Mesenteric fat pad (tissue), 1 donor: Measurements from ENCODE around the gene C6orf52. TPM values are rescaled to one million over a fixed set of nuclear protein-coding genes. Genes with fewer than 3 reads are reported as not detected.
"Not testable (repeated sequence)": the region's sequence is repeated elsewhere in the genome, so short reads cannot be mapped to it uniquely, and the experiment has no call there.

Source experiments
- DNase-seq: peaks from one replicate; pipeline ENCODE4 v3.0.0-alpha.2; 2020; ENCODE audit warnings: low spot score
- long read RNA-seq: library from polyadenylated mRNA; unstranded; transcript quantifications from one replicate; pipeline ENCODE4 v2.0.0, GENCODE V29; 2020
- total RNA-seq: library from RNA; stranded (reverse); fragmentation: NEBNext Ultra II Directional; extraction: Animal tissue kit (Norgen Biotek cat#: 25700); gene quantifications from one replicate; pipeline ENCODE4 v1.2.1, GENCODE V29; 2021
- donor health status: DM: yes; HTN: yes; CAD: no.

Gene C6orf52
- 1.1 TPM for total RNA-seq
- long read RNA-seq, partial matches to known transcripts, result 0 of 1 reads
- long read RNA-seq, other reads (novel, unspliced or antisense), result 1 of 1 reads

DNA sequence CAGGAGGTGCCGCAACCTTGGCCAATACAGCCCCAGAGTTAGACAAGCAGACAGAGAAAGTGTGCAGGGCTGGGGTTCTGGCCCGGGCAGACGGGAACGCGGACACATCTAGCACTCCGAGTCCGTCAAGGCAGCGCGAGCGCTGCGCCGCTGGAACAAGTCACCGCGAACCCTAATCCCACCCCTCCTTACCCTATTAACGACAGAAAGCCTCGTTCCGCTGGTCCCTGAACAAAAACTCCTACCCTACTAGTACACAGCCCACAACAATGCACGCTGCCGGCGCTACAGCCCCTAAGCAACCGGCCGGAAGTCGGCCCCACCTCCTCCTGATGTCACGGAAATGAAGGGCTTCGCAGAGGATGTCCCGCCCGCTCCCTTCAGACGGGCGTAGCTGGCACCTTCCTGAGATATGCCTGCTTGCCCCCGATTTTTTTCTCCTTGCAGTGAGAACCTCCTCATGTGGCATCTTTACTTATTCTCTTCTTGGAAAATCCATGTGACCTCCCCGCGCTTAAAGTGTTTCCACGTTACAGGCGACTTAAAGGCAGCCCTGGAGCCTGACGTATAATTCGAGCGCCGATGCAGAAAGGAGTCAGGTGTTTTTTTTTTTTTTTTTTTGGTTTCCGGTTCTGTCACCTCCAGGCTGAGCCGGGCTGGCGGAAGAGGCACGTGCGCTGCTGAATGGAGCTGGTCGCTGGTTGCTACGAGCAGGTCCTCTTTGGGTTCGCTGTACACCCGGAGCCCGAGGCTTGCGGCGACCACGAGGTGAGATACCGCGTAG is at the start of gene C6orf52, which contains the start of gene PAK1IP1:
TSS of gene C6orf52 (minus strand) at position 315 of the 784 bp plus-strand sequence. CDS start 7,066 bp downstream, outside the sequence.
TSS of gene PAK1IP1 (plus strand) at position 671 of the 784 bp plus-strand sequence. CDS start at position 685, 14 bp downstream.
- DNase-seq, result peak; percentile 95

- no peak for DNase-seq
Measured at GRCh38 chr6:10743515-10743914, 49.1 kb upstream of the C6orf52 start.

GRCh38 chr6:10742251-10742650 is 47.8 kb upstream of the C6orf52 start:
- no peak for DNase-seq

DNA sequence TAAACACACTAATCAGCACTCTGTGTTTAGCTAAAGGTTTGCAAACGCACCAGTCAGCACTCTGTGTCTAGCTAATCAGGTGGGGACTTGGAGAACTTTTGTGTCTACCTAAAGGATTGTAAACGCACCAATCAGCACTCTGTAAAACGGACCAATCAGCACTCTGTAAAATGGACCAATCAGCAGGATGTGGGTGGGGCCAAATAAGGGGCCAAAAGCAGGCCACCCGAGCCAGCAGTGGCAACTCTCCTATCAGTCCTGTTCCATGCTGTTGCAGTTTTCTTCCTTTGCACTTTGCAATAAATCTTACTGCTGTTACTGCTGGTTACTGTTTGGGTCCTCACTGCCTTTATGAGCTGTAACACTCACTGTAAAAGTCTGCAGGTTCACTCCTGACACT is 47.2 kb upstream of the C6orf52 start:
- not testable (repeated sequence) for DNase-seq

DNA sequence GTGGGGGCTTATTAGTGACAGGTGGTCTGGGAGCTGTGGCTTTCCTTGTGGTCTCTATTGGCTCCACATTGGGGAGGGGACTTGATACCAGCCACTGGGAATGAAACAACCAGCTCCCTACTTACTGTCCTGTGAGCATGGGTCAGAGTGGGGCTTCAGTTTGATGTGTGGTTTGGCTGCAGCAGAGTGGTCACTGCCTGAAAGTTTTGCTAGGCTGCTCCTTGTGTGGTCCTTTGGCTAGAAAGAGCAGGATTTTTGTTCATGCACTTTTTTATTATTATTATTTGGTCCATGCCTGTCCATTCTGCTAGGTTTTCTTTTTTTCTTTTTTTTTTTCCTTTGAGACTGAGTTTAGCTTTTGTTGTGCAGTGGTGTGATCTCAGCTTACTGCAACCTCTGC is 45.6 kb upstream of the C6orf52 start:
- no peak for DNase-seq

DNA sequence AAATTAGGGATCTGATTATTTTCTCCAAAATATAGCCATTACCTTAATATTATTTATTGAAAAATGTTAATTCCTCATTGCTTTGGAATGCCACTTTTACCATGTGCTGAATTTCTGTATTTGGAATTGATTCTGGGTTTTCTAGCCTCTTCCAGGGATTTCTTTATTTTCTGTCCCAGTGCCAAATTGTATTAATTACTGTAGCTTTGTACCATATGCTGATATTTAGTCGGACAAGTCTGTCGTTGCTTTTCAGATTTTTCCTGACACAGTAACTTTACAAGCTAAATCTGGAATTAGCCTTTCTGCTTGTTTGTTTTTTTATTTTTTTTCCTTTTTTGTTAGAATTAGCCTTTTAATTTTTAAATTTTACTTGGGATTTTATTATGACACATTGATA is 42.3 kb upstream of the C6orf52 start:
- DNase-seq, result no peak

DNA sequence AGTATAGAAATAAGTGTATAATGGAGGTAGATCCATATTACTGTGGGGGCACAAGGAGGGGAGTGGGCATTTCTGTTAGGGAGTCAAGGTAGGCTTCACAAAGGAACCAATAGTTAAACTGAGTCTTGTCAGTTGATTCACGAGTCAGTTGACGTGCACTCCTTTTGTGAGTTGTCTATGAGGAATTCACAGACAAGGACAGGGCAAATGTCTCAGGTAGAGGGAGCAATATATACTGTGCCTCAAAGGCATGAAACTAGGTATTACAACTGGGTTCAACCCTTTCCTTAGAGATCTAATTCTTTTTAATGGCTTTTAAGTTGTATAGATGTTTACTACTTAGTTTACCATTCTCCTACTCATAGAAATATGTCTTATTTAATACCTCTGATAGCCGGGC is 39.4 kb upstream of the C6orf52 start:
- no peak for DNase-seq

DNA sequence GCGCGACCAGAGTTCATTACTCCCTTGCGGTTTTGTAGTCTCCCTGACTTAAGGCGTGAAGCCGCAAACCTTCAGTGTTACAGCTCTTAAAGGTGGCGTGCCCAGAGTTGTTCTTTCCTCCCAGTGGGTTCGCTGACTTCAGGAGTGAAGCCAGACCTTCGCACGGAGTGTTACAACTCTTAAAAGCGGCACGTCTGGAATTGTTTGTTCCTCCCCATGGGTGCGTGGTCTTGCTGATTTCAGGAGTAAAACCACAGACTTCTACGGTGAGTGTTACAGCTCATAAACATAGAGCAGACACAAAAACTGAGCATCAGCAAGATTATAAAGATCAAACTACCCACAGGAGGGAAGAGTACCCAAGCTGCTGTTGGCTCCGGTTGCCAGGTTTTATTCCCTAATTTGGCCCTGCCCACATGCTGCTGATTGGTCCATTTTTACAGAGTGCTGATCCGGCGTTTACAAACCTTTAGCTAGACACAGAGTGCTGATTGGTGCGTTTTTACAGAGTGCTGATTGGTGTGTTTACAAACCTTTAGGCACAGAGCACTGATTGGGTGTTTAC is 38.8 kb upstream of the C6orf52 start:
- no peak for DNase-seq

DNA sequence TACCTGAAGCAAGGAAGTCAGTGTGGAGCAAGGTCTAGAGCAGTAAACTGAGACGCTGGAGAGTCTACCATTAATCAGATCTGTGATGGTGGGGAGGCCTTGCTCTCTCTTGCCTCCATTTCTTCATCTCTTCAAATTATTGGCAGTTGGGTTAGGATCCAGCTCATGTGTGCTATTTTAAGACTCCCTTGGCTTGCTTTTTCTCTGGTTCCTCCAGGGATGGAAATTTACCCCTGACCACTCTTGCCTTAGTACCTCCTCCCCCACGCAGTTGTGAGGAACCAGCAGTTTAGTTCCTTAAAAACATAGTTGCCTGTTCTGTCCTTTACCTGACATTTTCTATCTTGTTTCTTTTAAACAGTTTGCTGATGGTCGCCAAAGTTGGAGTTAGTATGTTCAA is 35.8 kb upstream of the C6orf52 start:
- DNase-seq, result no peak

GRCh38 chr6:10725716-10726115 is 31.3 kb upstream of the C6orf52 start:
- no peak for DNase-seq

GRCh38 chr6:10725044-10725443 is 30.6 kb upstream of the C6orf52 start:
- DNase-seq, result no peak

DNA sequence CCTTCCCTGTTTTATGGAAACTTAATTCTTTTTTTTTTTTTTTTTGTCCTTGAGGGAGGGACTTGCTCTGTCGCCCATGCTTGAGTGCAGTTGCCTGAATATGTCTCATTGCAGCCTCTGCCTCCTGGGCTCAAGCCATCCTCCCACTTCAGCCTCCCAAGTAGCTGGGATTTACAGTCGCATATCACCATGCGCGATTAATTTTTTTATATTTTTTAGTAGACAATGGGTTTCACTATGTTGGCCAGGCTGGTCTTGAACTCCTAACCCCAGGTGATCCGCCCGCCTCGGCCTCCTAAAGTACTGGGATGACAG is 29.1 kb upstream of the C6orf52 start:
- DNase-seq, result no peak

DNA sequence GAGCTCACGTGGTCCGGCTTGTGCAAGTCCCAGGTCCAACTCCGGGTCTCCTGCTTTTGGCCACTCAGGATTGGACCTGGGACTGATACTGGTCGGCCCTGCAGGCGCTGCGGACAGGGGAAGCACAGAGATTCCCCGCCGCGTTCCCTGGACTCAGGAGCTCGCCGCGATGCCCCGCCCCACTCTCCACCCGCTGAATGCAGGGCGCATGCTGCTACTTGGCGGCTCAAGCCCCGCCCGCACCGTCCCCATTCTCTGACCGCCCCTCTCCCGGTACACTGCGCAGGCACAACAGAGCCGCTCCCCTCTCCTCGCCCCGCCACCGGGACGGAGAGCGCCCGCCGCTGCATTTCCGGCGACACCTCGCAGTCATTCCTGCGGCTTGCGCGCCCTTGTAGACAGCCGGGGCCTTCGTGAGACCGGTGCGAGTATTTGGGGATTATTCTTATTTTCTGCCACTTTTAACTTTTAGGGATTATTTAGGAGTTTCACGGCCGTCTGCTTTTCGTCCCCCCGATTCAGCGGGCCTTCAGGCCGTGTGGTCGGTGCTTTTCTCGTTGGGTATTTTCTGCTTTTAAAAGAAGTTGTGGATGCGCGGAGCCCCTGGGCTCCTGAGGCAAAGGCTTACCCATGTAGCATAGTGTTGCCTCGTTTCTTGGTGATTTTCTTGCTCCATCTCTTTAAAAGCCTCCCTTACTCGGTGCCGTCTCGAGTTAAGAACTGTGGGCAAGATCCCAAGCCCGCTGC is 28.6 kb upstream of the C6orf52 start, which contains the start of gene TMEM14C:
TSS of gene TMEM14C (plus strand) at position 251 of the 747 bp plus-strand sequence. CDS start 1,544 bp downstream, outside the sequence.
- peak; percentile 98 for DNase-seq

- DNase-seq, result no peak
Measured at GRCh38 chr6:10722570-10722819, 28.1 kb upstream of the C6orf52 start.

DNA sequence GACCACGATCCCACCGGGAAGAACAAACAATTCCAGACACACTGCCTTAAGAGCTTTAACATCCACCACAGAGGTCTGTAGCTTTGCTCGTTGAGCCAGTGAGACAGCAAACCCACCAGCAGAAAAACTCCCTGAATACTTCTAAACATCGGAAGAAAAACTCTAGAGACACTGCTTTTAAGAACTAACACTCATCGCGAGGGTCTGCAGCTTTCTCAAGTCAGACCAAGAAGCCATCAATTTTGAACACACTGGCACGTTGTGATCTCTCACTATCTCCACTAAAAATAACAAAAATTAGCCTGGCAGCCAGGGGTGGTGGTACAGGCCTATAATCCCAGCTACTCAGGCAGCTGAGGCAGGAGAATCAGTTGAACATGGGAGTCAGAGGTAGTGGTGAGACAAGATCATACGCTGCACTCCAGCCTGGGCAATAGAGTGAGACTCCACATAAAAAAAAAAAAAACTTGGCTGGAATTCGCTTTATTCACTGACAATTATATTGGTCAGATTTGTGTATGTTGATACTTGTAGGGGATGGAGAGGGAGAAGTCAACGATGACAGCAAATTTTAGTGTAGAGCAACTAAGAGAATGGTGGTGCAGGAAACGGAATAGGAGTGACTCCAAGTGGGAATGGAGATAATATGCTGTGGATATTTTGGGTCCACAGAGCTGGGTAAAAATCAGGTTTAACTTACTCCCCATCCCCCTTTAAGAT is 27.6 kb upstream of the C6orf52 start:
- no peak for DNase-seq

GRCh38 chr6:10720960-10721849 is 26.8 kb upstream of the C6orf52 start:
- not testable (repeated sequence) for DNase-seq

DNA sequence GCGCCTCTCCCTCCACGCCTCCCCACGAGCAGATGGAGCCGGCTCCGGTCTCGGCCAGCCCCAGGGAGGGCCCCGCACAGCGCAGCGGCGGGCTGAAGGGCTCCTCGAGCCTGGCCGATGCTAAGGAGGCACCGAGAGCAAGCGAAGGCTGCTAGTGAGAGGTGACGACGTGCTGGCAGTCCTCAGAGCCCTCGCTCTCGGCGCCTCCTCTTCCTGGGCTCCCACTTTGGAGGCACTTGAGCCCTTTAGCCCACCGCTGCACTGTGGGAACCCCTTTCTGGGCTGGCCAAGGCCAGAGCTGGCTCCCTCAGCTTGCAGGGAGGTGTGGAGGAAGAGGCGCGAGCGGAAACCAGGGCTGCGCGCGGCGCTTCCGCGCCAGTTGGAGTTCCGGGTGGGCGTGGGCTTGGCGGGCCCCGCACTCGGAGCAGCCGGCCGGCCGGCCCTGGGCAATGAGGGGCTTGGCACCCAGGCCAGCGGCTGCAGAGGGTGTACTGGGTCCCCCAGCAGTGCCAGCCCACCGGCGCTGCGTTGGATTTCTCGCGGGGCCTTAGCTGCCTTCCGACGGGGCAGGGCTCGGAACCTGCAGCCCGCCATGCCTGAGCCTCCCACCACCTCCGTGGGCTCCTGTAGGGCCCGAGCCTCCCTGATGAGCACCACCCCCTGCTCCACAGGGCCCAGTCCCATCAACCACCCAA is 26.0 kb upstream of the C6orf52 start:
- no peak for DNase-seq

DNA sequence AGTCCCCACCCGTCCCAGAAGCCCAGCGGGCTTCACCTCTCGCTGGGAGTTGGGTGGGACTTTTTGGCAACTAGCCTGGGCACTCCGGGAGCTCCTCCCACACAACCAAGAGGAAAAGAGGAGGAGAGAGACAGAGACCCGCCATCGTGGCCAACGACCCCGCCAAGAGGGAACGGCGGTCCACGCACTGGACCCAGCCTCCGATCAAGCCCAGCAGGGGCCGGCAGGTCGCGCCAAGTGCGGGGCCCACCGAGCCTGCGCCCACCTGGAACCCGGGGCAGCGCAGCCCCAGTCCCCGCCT is 25.5 kb upstream of the C6orf52 start:
- no peak for DNase-seq

DNA sequence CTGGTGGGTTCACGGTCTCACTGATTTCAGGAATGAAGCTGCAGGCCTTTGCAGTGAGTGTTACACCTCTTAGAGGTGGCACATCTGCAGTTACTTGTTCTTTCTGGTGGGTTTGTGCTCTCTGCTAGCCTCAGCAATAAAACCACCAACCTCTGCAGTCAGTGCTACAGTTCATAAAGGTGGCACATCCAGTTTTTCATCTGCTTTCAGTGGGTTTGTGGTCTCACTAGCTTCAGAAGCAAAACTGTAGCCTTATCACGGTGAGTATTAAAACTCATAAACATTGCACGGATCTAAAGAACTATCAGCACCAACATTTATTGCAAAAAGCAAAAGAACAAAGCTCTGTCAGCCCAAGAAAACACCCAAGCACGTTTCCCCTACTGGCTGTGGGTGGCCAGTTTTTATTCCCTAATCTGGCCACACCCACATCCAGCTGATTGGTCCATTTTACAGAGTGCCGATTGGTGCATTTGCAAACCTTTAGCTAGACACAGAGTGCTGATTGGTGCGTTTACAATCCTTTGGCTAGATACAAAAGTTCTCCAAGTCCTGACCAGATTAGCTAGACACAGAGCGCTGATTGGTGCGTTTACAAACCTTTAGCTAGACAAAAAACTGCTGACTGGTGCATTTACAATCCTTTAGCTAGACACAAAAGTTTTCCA is 25.0 kb upstream of the C6orf52 start:
- no peak for DNase-seq

GRCh38 chr6:10713962-10714361 is 19.5 kb upstream of the C6orf52 start:
- DNase-seq, result no peak
